Measurements from ENCODE around the gene SLC2A13.

DNA sequence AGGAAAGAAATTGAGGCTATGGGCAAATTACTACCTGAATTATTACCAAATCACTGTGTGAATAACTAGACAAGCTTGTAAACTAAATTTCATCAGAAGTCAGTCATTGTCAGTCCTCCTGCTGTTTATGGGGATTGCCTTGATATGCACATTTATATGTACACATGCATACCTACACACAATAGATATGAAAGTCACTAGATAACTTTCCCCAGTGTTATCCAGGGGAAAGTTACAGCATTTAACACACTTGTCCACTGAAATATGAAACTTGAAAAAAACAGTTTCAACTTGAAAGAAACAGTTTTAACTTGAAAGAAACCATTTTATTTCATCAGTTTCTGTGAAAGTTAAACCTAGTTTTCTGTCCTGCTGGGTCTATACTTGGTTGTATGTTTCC, 199.6 kb downstream of the SLC2A13 start:
- TF ChIP-seq ZBTB21 (CRISPR knock-in tag; IDR thresholded peaks at IDR 0.05; ENCODE audit: borderline replicate concordance) (no peak), PRRX2 (CRISPR knock-in tag; IDR thresholded peaks at IDR 0.05) (no peak), ZNF317 (CRISPR knock-in tag; IDR thresholded peaks at IDR 0.05; ENCODE audit: borderline replicate concordance, low read depth) (no peak), HMGA2 (CRISPR knock-in tag; IDR thresholded peaks at IDR 0.05) (no peak)
- TF ChIP-seq, protein P1, sequence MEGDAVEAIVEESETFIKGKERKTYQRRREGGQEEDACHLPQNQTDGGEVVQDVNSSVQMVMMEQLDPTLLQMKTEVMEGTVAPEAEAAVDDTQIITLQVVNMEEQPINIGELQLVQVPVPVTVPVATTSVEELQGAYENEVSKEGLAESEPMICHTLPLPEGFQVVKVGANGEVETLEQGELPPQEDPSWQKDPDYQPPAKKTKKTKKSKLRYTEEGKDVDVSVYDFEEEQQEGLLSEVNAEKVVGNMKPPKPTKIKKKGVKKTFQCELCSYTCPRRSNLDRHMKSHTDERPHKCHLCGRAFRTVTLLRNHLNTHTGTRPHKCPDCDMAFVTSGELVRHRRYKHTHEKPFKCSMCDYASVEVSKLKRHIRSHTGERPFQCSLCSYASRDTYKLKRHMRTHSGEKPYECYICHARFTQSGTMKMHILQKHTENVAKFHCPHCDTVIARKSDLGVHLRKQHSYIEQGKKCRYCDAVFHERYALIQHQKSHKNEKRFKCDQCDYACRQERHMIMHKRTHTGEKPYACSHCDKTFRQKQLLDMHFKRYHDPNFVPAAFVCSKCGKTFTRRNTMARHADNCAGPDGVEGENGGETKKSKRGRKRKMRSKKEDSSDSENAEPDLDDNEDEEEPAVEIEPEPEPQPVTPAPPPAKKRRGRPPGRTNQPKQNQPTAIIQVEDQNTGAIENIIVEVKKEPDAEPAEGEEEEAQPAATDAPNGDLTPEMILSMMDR (IDR thresholded peaks at IDR 0.05) = no peak
- TF ChIP-seq, protein P2, sequence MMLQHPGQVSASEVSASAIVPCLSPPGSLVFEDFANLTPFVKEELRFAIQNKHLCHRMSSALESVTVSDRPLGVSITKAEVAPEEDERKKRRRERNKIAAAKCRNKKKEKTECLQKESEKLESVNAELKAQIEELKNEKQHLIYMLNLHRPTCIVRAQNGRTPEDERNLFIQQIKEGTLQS (CRISPR knock-in tag; conservative IDR thresholded peaks at IDR 0.05) = no peak
